HCEC 1CT (cell line): ENCODE results near the gene CRB2.
A peak's percentile ranks its signal among the peaks of the same experiment; 100 is the strongest.

ENCODE experiments used
- DNase-seq: peaks from one replicate; pipeline ENCODE4 v3.0.0-alpha.2; 2017

The CRB2 gene

GRCh38 chr9:123329329-123329955 is 26.6 kb upstream of the CRB2 start:
- DNase-seq = no peak

- DNase-seq = no peak
Measured at GRCh38 chr9:123331346-123332060, 24.5 kb upstream of the CRB2 start.

- peak; percentile 17 for DNase-seq
Measured at GRCh38 chr9:123333058-123333669, 22.8 kb upstream of the CRB2 start.

- no peak for DNase-seq
Measured at GRCh38 chr9:123334639-123335038, 21.4 kb upstream of the CRB2 start.

- DNase-seq = no peak
Measured at GRCh38 chr9:123335193-123335985, 20.6 kb upstream of the CRB2 start.

GRCh38 chr9:123335986-123336329 is 20.0 kb upstream of the CRB2 start:
- DNase-seq = no peak

- DNase-seq = no peak
Measured at GRCh38 chr9:123336449-123336848, 19.5 kb upstream of the CRB2 start.

- no peak for DNase-seq
Measured at GRCh38 chr9:123336959-123337358, 19.0 kb upstream of the CRB2 start.

- no peak for DNase-seq
Measured at GRCh38 chr9:123337971-123338370, 18.0 kb upstream of the CRB2 start.

GRCh38 chr9:123338710-123339665 is 17.0 kb upstream of the CRB2 start:
- DNase-seq = no peak

GRCh38 chr9:123339666-123340510 is 16.1 kb upstream of the CRB2 start:
- no peak for DNase-seq

- no peak for DNase-seq
Measured at GRCh38 chr9:123341816-123342215, 14.2 kb upstream of the CRB2 start.

GRCh38 chr9:123342247-123342646 is 13.8 kb upstream of the CRB2 start:
- DNase-seq = no peak

GRCh38 chr9:123343443-123344191 is 12.4 kb upstream of the CRB2 start:
- DNase-seq = no peak

GRCh38 chr9:123344192-123344949 is 11.6 kb upstream of the CRB2 start:
- no peak for DNase-seq

GRCh38 chr9:123345567-123345955 is 10.4 kb upstream of the CRB2 start:
- no peak for DNase-seq

- DNase-seq = no peak
Measured at GRCh38 chr9:123346026-123346425, 10.0 kb upstream of the CRB2 start.

- DNase-seq = no peak
Measured at GRCh38 chr9:123346826-123347225, 9.2 kb upstream of the CRB2 start.

GRCh38 chr9:123347289-123348060 is 8.5 kb upstream of the CRB2 start:
- DNase-seq = no peak
